Liver (tissue), 9 donors: ENCODE data around the gene PXDN. TPM values are rescaled to one million over a fixed set of nuclear protein-coding genes. Genes with fewer than 3 reads are reported as not detected.

ENCODE experiments used
- DNase-seq: peaks from one replicate; pipeline ENCODE4 v3.0.0-alpha.2; 2017; ENCODE audit warnings: low spot score
- H3K27ac ChIP-seq, 2 donors: one replicate each; pipeline ENCODE4 v1.7.0; 2013; ENCODE audit warnings: inconsistent platforms in 2 of 2, low read length in 2 of 2, control low read depth in 1 of 2, low read depth in 1 of 2, mild to moderate bottlenecking in 1 of 2
- H3K27me3 ChIP-seq, 4 donors: one replicate each; pipeline versions ENCODE4 v1.6.1 to v1.7.0; 2013; ENCODE audit warnings: low read length in 3 of 4, inconsistent platforms in 1 of 4, mild to moderate bottlenecking in 1 of 4, moderate library complexity in 1 of 4; ENCODE audit not compliant: control insufficient read depth in 4 of 4, insufficient read depth in 4 of 4
- H3K36me3 ChIP-seq, 4 donors: one replicate each; pipeline versions ENCODE4 v1.6.1 to v1.7.0; 2013; ENCODE audit warnings: low read length in 3 of 4, mild to moderate bottlenecking in 3 of 4, low read depth in 1 of 4, moderate library complexity in 1 of 4; ENCODE audit not compliant: control insufficient read depth in 4 of 4, insufficient read depth in 3 of 4
- H3K4me1 ChIP-seq, 4 donors: one replicate each; pipeline versions ENCODE4 v1.6.1 to v1.7.0; 2013; ENCODE audit warnings: low read length in 3 of 4, mild to moderate bottlenecking in 3 of 4, moderate library complexity in 1 of 4; ENCODE audit not compliant: control insufficient read depth in 4 of 4, insufficient read depth in 4 of 4
- H3K4me3 ChIP-seq, 3 donors: one replicate each; pipeline versions ENCODE4 v1.6.1 to v1.7.0; 2013; ENCODE audit warnings: low read length in 3 of 3, control low read depth in 1 of 3, low read depth in 1 of 3, mild to moderate bottlenecking in 1 of 3
- H3K9ac ChIP-seq, 2 donors: one replicate each; pipeline ENCODE4 v1.7.0; 2013; ENCODE audit warnings: low read length in 2 of 2, mild to moderate bottlenecking in 2 of 2, moderate library complexity in 2 of 2, control low read depth in 1 of 2, low read depth in 1 of 2
- H3K9me3 ChIP-seq, 4 donors: one replicate each; pipeline versions ENCODE4 v1.6.1 to v1.7.0; 2013; ENCODE audit warnings: low read length in 3 of 4; ENCODE audit not compliant: control insufficient read depth in 4 of 4
- ATF3 ChIP-seq: IDR thresholded peaks from 2 replicates; pipeline ENCODE4 v1.6.1; 2016; ENCODE audit warnings: antibody characterized with exemption
- CTCF ChIP-seq: fragments of 150-350 bp; IDR thresholded peaks from 2 replicates; pipeline ENCODE4 v1.5.1; 2017; ENCODE audit warnings: improper control_type of control experiment, low read depth, low read length; ENCODE audit not compliant: missing input control
- EGR1 ChIP-seq, 2 donors: IDR thresholded peaks; 2 replicates each; pipeline ENCODE4 v1.6.1; 2016 to 2018; ENCODE audit warnings: antibody characterized with exemption in 2 of 2, low read depth in 2 of 2
- FOXA1 ChIP-seq: IDR thresholded peaks from 2 replicates; pipeline ENCODE4 v1.6.1; 2016; ENCODE audit warnings: antibody characterized with exemption
- FOXA2 ChIP-seq: IDR thresholded peaks from 2 replicates; pipeline ENCODE4 v1.6.1; 2016; ENCODE audit warnings: antibody characterized with exemption
- GABPA ChIP-seq, 2 donors: IDR thresholded peaks in 1 of 2; conservative IDR thresholded peaks in 1 of 2; 2 replicates each; pipeline ENCODE4 v1.6.1; 2016; ENCODE audit warnings: antibody characterized with exemption in 2 of 2, mild to moderate bottlenecking in 1 of 2, moderate library complexity in 1 of 2
- HNF4A ChIP-seq, 2 donors: conservative IDR thresholded peaks; 2 replicates each; pipeline ENCODE4 v1.6.1; 2016; ENCODE audit warnings: antibody characterized with exemption in 2 of 2, mild to moderate bottlenecking in 2 of 2
- HNF4G ChIP-seq: IDR thresholded peaks from 2 replicates; pipeline ENCODE4 v1.6.1; 2016; ENCODE audit warnings: antibody characterized with exemption
- JUND ChIP-seq, 2 donors: IDR thresholded peaks; 2 replicates each; pipeline ENCODE4 v1.6.1; 2016; ENCODE audit warnings: antibody characterized with exemption in 2 of 2
- NR2F2 ChIP-seq: IDR thresholded peaks from 2 replicates; pipeline ENCODE4 v1.6.1; 2016; ENCODE audit warnings: antibody characterized with exemption
- RAD21 ChIP-seq, 2 donors: IDR thresholded peaks; 2 replicates each; pipeline ENCODE4 v1.6.1; 2016; ENCODE audit warnings: antibody characterized with exemption in 2 of 2, mild to moderate bottlenecking in 2 of 2
- RXRA ChIP-seq, 2 donors: IDR thresholded peaks; 2 replicates each; pipeline ENCODE4 v1.6.1; 2017 to 2018; ENCODE audit warnings: antibody characterized with exemption in 2 of 2, mild to moderate bottlenecking in 1 of 2
- SP1 ChIP-seq: IDR thresholded peaks from 2 replicates; pipeline ENCODE4 v1.6.1; 2018; ENCODE audit warnings: antibody characterized with exemption, mild to moderate bottlenecking
- YY1 ChIP-seq: IDR thresholded peaks from 2 replicates; pipeline ENCODE4 v1.6.1; 2016; ENCODE audit warnings: antibody characterized with exemption, mild to moderate bottlenecking
- WGBS: extraction: QIAGEN DNeasy Blood & Tissue Kit; methylation state at CpG from one replicate; pipeline ENCODE4 v1.1.7; 2013; 5-methylcytosine and 5-hydroxymethylcytosine counted together
- polyA plus RNA-seq, 2 donors: library from polyadenylated mRNA; stranded (reverse) in 1 of 2; unstranded in 1 of 2; fragments of 200-250 nt in 1 of 2; fragments of >200 nt in 1 of 2; fragmentation: Nextera tagmentation in 1 of 2; extraction: Ambion mirVana in 1 of 2; gene quantifications; one replicate each; pipeline versions ENCODE4 v1.2.1 to v1.2.3, GENCODE V29; 2013 to 2015
- total RNA-seq, 2 donors: library from RNA; depleted of rRNA; stranded (reverse); fragments of >200 nt; gene quantifications; one replicate each; pipeline ENCODE4 v1.2.3, GENCODE V29; 2014
- TF ChIP-seq, protein P1 (sequence below): IDR thresholded peaks from 2 replicates; pipeline ENCODE4 v1.6.1; 2016; ENCODE audit warnings: antibody characterized with exemption
- TF ChIP-seq, protein P2 (sequence below): IDR thresholded peaks from 2 replicates; pipeline ENCODE4 v1.6.1; 2016; ENCODE audit warnings: antibody characterized with exemption, mild to moderate bottlenecking
- donor health status: healthy.
- donor health status: healthy.
- donor health status: healthy.
- donor health status: healthy.
- donor health status: healthy.

The PXDN gene
- total and polyA plus RNA-seq, 4 donors: 4.2 to 21.5 (median 16.9) TPM

DNA sequence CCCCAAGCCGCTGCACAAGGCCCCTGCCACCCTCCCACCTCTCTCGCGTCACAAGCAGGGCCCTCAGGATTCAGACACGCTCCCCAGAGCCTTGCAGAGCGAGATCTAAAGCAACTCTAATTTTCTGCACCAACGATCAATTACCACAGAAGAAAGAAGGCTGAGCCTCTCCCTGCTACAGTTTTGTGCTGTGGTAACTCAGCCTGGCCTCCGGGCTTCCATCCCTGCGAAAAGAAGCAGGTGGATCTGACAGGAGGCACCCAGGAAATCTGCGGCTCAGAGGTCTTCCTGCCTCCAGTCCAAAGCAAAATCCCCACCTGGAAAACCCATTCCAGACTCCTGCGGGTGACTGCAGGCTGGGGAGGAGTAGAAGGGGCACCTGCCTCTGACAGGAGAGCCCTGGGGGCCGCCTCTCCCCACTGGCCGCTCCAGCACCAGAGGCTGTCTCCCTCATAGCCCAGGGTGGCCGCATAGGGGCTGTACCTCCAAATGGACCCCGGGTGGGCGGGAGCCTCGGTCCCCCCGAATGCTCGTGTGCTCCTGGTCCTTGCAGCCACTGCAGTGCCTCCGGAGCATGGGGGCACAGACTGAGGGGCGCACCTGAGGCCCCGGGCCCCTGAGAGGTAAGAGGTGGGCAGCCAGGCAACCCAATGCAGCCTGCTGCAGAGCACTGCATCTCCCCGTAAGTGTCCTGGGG, 31.0 kb downstream of the PXDN start:
- WGBS: 85% methylated on average over 22 of the region's 22 CpGs
- Histone ChIP-seq H3K27ac (peak overlapping the region; percentile 56 to 73), H3K27me3 (no peaks in the 10 kb centered on the region), H3K4me1 (peaks cover 0 to 3% (median 0%) of the 10 kb centered on the region in 4 donors), H3K9ac (no peak overlapping the region), H3K4me3 (no peak overlapping the region), H3K36me3 (no peaks in the 10 kb centered on the region), H3K9me3 (no peaks in the 10 kb centered on the region)
- DNase-seq: no peak
- TF ChIP-seq HNF4A (conservative IDR thresholded peaks at IDR 0.05) (no peak), GABPA (IDR thresholded peaks at IDR 0.05 in 1 of 2, conservative IDR thresholded peaks at IDR 0.05 in 1 of 2) (no peak), HNF4G (no peak), CTCF (no peak), SP1 (no peak), RAD21 (IDR thresholded peaks at IDR 0.05) (no peak), EGR1 (IDR thresholded peaks at IDR 0.05; ENCODE audit: low read depth in 2 of 2) (no peak), ATF3 (no peak), NR2F2 (no peak)
- TF ChIP-seq, protein P1, sequence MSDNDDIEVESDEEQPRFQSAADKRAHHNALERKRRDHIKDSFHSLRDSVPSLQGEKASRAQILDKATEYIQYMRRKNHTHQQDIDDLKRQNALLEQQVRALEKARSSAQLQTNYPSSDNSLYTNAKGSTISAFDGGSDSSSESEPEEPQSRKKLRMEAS: no peak
- TF ChIP-seq, protein P2, sequence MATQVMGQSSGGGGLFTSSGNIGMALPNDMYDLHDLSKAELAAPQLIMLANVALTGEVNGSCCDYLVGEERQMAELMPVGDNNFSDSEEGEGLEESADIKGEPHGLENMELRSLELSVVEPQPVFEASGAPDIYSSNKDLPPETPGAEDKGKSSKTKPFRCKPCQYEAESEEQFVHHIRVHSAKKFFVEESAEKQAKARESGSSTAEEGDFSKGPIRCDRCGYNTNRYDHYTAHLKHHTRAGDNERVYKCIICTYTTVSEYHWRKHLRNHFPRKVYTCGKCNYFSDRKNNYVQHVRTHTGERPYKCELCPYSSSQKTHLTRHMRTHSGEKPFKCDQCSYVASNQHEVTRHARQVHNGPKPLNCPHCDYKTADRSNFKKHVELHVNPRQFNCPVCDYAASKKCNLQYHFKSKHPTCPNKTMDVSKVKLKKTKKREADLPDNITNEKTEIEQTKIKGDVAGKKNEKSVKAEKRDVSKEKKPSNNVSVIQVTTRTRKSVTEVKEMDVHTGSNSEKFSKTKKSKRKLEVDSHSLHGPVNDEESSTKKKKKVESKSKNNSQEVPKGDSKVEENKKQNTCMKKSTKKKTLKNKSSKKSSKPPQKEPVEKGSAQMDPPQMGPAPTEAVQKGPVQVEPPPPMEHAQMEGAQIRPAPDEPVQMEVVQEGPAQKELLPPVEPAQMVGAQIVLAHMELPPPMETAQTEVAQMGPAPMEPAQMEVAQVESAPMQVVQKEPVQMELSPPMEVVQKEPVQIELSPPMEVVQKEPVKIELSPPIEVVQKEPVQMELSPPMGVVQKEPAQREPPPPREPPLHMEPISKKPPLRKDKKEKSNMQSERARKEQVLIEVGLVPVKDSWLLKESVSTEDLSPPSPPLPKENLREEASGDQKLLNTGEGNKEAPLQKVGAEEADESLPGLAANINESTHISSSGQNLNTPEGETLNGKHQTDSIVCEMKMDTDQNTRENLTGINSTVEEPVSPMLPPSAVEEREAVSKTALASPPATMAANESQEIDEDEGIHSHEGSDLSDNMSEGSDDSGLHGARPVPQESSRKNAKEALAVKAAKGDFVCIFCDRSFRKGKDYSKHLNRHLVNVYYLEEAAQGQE: no peak

DNA sequence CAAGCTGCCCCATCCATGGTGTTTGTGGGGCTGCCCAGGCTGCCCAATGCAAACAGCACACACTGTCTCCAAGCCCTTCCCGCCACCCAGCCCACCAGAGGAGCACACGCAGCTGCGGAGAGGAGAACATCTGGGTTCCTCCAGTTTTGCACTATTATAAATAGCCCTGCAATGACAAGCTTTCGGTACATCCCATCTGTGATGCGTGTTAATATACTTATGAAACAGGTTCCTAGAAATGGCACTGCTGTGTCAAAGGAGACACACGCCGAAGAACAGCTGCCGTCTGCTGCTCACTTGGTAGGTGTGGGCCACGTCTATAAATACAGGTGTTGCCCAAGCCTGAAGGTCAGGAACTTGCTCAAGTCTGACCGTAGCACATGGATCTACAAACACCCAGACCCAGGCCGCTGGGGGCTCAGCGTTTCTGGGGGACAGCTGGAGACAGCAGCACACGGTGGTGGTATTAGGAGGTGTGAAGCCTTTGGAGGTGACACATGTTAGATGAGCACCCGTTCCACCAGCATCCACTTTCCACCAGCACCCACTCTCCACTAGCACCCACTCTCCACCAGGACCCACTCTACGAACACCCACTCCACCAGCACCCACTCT, 34.3 kb downstream of the PXDN start:
- Histone ChIP-seq H3K4me3 (no peak overlapping the region), H3K36me3 (no peaks in the 10 kb centered on the region), H3K27me3 (no peaks in the 10 kb centered on the region), H3K27ac (peak overlapping the region in 1 of 2 donors; percentile 12), H3K9ac (no peak overlapping the region), H3K9me3 (no peaks in the 10 kb centered on the region), H3K4me1 (no peaks in the 10 kb centered on the region)
- 75% methylated on average over 15 of the region's 15 CpGs for WGBS
- TF ChIP-seq JUND (IDR thresholded peaks at IDR 0.05) (no peak), CTCF (no peak), FOXA1 (no peak), RXRA (IDR thresholded peaks at IDR 0.05) (no peak), FOXA2 (no peak), YY1 (no peak), NR2F2 (no peak), RAD21 (IDR thresholded peaks at IDR 0.05) (no peak), HNF4G (no peak)
- TF ChIP-seq, protein P1: no peak
- TF ChIP-seq, protein P2: no peak
- no peak for DNase-seq
